Kidney capillary endothelial cell (primary cell): ENCODE results near the gene COMMD7.

Source experiments
- DNase-seq: peaks from one replicate; pipeline ENCODE4 v3.0.0-alpha.2; 2018; ENCODE audit warnings: low spot score

COMMD7 gene

GRCh38 chr20:32743237-32744112, at the start of gene COMMD7:
TSS of gene COMMD7 (minus strand) at chr20:32743467. CDS start at chr20:32743391, 76 bp downstream.
- DNase-seq, result no peak

GRCh38 chr20:32792731-32793458, 49.6 kb upstream of the COMMD7 start:
- DNase-seq, result no peak

GRCh38 chr20:32792316-32792715, 49.0 kb upstream of the COMMD7 start:
- no peak for DNase-seq

GRCh38 chr20:32790751-32791057, 47.4 kb upstream of the COMMD7 start:
- no peak for DNase-seq

GRCh38 chr20:32789896-32790750, 46.9 kb upstream of the COMMD7 start:
- DNase-seq, result peak; percentile 62

GRCh38 chr20:32787168-32787567, 43.9 kb upstream of the COMMD7 start:
- no peak for DNase-seq

GRCh38 chr20:32786059-32786760, 42.9 kb upstream of the COMMD7 start:
- DNase-seq, result no peak

- no peak for DNase-seq
Observed at GRCh38 chr20:32784369-32785080, 41.3 kb upstream of the COMMD7 start.

GRCh38 chr20:32780749-32781655, 37.7 kb upstream of the COMMD7 start:
- peak; percentile 26 for DNase-seq

- DNase-seq, result no peak
Observed at GRCh38 chr20:32780278-32780677, 37.0 kb upstream of the COMMD7 start.

GRCh38 chr20:32779500-32780211, 36.4 kb upstream of the COMMD7 start:
- no peak for DNase-seq

- no peak for DNase-seq
Observed at GRCh38 chr20:32777177-32777956, 34.1 kb upstream of the COMMD7 start.

GRCh38 chr20:32775336-32775991, 32.2 kb upstream of the COMMD7 start:
- DNase-seq, result no peak

- no peak for DNase-seq
Observed at GRCh38 chr20:32773855-32774254, 30.6 kb upstream of the COMMD7 start.

GRCh38 chr20:32773223-32773622, 30.0 kb upstream of the COMMD7 start:
- DNase-seq, result no peak

- no peak for DNase-seq
Observed at GRCh38 chr20:32772046-32772445, 28.8 kb upstream of the COMMD7 start.

- DNase-seq, result no peak
Observed at GRCh38 chr20:32767418-32768198, 24.3 kb upstream of the COMMD7 start.
